HG03060 (cell line): ENCODE measurements around the gene CAMSAP1.
"Not testable (repeated sequence)": the region's sequence is repeated elsewhere in the genome, so short reads cannot be mapped to it uniquely, and the experiment has no call there.

Experiments
- ATAC-seq: cut with Tn5 transposase; IDR thresholded peaks from one replicate; pipeline ENCODE4 v1.9.1; 2021; ENCODE audit warnings: low read depth, moderate number of reproducible peaks; ENCODE audit not compliant: unreplicated experiment

CAMSAP1 gene

GRCh38 chr9:135902655-135903357 is 4.5 kb downstream of the CAMSAP1 start:
- ATAC-seq, result no peak

- no peak for ATAC-seq
These were observed 5.5 kb downstream of the CAMSAP1 start for GRCh38 chr9:135901826-135902225.

GRCh38 chr9:135901031-135901758 is 6.2 kb downstream of the CAMSAP1 start:
- no peak for ATAC-seq

GRCh38 chr9:135898634-135899407 is 8.5 kb downstream of the CAMSAP1 start:
- ATAC-seq, result no peak

GRCh38 chr9:135896626-135897025 is 10.7 kb downstream of the CAMSAP1 start:
- ATAC-seq, result no peak

- no peak for ATAC-seq
These were observed 11.1 kb downstream of the CAMSAP1 start for GRCh38 chr9:135896205-135896604.

- ATAC-seq, result no peak
These were observed 12.0 kb downstream of the CAMSAP1 start for GRCh38 chr9:135895202-135895848.

- ATAC-seq, result no peak
These were observed 14.2 kb downstream of the CAMSAP1 start for GRCh38 chr9:135893104-135893503.

- ATAC-seq, result not testable (repeated sequence)
These were observed 15.0 kb downstream of the CAMSAP1 start for GRCh38 chr9:135892327-135892726.

- no peak for ATAC-seq
These were observed 16.2 kb downstream of the CAMSAP1 start for GRCh38 chr9:135891027-135891631.

- no peak for ATAC-seq
These were observed 16.9 kb downstream of the CAMSAP1 start for GRCh38 chr9:135890190-135891026.

- ATAC-seq, result no peak
These were observed 17.7 kb downstream of the CAMSAP1 start for GRCh38 chr9:135889564-135890189.

- ATAC-seq, result no peak
These were observed 18.5 kb downstream of the CAMSAP1 start for GRCh38 chr9:135888766-135889394.

- ATAC-seq, result no peak
These were observed 19.1 kb downstream of the CAMSAP1 start for GRCh38 chr9:135888126-135888765.

- ATAC-seq, result no peak
These were observed 19.7 kb downstream of the CAMSAP1 start for GRCh38 chr9:135887585-135888050.

- ATAC-seq, result no peak
These were observed 20.3 kb downstream of the CAMSAP1 start for GRCh38 chr9:135887021-135887507.

- ATAC-seq, result no peak
These were observed 21.0 kb downstream of the CAMSAP1 start for GRCh38 chr9:135886147-135886981.
